ENCODE results near the gene ADCY5.

DNA sequence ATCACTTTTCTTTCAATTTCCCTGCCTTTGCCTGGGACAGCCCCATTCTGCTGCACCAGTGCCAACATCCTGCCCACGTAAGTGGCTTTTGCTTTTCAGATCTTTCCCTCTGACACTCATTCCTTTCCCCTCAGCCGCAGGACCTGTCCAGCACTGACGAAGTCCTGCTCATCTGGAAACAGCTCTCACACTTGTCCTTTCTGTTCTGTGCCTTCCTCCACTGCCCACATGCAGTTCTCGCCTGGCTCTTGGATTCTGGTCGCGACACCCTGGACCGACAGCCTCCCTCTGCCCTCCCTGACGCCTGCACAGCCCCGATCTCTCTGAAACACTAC is 99.7 kb downstream of the ADCY5 start:
- no peak for TF ChIP-seq POLR2A (IDR thresholded peaks at IDR 0.05)
- TF ChIP-seq, protein P1, sequence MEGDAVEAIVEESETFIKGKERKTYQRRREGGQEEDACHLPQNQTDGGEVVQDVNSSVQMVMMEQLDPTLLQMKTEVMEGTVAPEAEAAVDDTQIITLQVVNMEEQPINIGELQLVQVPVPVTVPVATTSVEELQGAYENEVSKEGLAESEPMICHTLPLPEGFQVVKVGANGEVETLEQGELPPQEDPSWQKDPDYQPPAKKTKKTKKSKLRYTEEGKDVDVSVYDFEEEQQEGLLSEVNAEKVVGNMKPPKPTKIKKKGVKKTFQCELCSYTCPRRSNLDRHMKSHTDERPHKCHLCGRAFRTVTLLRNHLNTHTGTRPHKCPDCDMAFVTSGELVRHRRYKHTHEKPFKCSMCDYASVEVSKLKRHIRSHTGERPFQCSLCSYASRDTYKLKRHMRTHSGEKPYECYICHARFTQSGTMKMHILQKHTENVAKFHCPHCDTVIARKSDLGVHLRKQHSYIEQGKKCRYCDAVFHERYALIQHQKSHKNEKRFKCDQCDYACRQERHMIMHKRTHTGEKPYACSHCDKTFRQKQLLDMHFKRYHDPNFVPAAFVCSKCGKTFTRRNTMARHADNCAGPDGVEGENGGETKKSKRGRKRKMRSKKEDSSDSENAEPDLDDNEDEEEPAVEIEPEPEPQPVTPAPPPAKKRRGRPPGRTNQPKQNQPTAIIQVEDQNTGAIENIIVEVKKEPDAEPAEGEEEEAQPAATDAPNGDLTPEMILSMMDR (IDR thresholded peaks at IDR 0.05): no peak

Measured in lower leg skin (tissue), 3 donors.